Body of pancreas (tissue), 4 donors: Measurements from ENCODE around the gene PTK7. TPM values are rescaled to one million over a fixed set of nuclear protein-coding genes. Genes with fewer than 3 reads are reported as not detected.

ENCODE experiments used
- ATAC-seq: fragments of 150-250 bp; one replicate; pipeline ENCODE4 v1.9.1; 2016
- DNase-seq, 4 donors: peaks; one replicate each; pipeline ENCODE4 v3.0.0-alpha.2; 2019
- H3K27ac ChIP-seq, 4 donors: fragments of 200-600 bp; sonication (generic); 1 replicate in 3 of 4; 2 replicates in 1 of 4; pipeline versions ENCODE4 v1.5.1 to v1.6.1; 2016 to 2019; ENCODE audit warnings: mild to moderate bottlenecking in 1 of 4, mixed read lengths in 1 of 4, moderate library complexity in 1 of 4
- H3K27me3 ChIP-seq, 2 donors: fragments of 200-600 bp; sonication (generic); one replicate each; pipeline ENCODE4 v1.6.0; 2016; ENCODE audit warnings: mild to moderate bottlenecking in 1 of 2
- H3K36me3 ChIP-seq, 2 donors: fragments of 200-600 bp; sonication (generic); replicated peaks in 1 of 2; 2 replicates each; pipeline ENCODE4 v1.5.1; 2016; ENCODE audit warnings: low read depth in 2 of 2; ENCODE audit not compliant: insufficient read depth in 1 of 2
- H3K4me1 ChIP-seq: fragments of 200-600 bp; sonication (generic); one replicate; pipeline ENCODE4 v1.6.0; 2016
- H3K4me3 ChIP-seq, 2 donors: fragments of 200-600 bp; sonication (generic); 1 replicate in 1 of 2; 2 replicates in 1 of 2; pipeline ENCODE4 v1.5.1; 2016 to 2019
- H3K9me3 ChIP-seq, 3 donors: fragments of 200-600 bp; sonication (generic); 1 replicate in 2 of 3; 2 replicates in 1 of 3; pipeline ENCODE4 v1.5.1; 2016
- POLR2A ChIP-seq, 3 donors: fragments of 450-650 bp; IDR thresholded peaks; one replicate each; pipeline ENCODE4 v1.6.1; 2016; ENCODE audit warnings: antibody characterized with exemption in 3 of 3, mild to moderate bottlenecking in 2 of 3
- WGBS, 2 donors: methylation state at CpG; one replicate each; pipeline ENCODE4 v1.1.5; 2017; 5-methylcytosine and 5-hydroxymethylcytosine counted together
- intact Hi-C: fragments of 100-400 bp; cut with DNase I; formaldehyde crosslinking; loops from one replicate; pipeline ENCODE4 v1.15.1; 2023
- total RNA-seq, 2 donors: library from RNA; depleted of rRNA; stranded (reverse); fragments of >200 nt; gene quantifications; one replicate each; pipeline ENCODE4 v1.1.0, GENCODE V29; 2016
- TF ChIP-seq, protein P1 (sequence below), 7 experiments: fragments of 450-650 bp in 4 of 7; fragments of 200-600 bp in 3 of 7; sonication (generic) in 3 of 7; IDR thresholded peaks; one replicate each; pipeline ENCODE4 v1.5.1; 2016 to 2019; ENCODE audit warnings: antibody characterized with exemption in 7 of 7

PTK7 gene
- total RNA-seq, 2 donors from 2014 or later: 26.4 to 28.0 TPM

DNA sequence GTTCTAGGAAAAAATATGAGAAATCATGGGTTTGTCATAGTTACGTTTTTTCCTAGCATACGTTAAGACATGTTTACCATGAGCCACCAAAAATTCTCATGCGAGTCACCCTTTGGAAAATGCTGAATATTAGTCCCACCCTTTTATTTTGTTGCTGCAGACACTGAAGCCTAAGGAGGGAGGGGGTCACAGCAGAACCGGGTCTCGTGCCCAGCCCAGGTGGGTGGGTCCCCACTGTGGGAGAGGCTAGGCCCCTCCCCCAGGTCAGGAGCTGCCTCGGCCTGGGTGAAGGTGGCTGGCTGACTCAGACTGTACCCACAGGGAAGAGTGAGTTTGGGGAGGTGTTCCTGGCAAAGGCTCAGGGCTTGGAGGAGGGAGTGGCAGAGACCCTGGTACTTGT lies 68.8 kb downstream of the PTK7 start:
- TF ChIP-seq POLR2A (IDR thresholded peaks at IDR 0.05): no peak
- TF ChIP-seq, protein P1, sequence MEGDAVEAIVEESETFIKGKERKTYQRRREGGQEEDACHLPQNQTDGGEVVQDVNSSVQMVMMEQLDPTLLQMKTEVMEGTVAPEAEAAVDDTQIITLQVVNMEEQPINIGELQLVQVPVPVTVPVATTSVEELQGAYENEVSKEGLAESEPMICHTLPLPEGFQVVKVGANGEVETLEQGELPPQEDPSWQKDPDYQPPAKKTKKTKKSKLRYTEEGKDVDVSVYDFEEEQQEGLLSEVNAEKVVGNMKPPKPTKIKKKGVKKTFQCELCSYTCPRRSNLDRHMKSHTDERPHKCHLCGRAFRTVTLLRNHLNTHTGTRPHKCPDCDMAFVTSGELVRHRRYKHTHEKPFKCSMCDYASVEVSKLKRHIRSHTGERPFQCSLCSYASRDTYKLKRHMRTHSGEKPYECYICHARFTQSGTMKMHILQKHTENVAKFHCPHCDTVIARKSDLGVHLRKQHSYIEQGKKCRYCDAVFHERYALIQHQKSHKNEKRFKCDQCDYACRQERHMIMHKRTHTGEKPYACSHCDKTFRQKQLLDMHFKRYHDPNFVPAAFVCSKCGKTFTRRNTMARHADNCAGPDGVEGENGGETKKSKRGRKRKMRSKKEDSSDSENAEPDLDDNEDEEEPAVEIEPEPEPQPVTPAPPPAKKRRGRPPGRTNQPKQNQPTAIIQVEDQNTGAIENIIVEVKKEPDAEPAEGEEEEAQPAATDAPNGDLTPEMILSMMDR (IDR thresholded peaks at IDR 0.05): no peak
- H3K4me1 ChIP-seq: peaks cover 14% of the 10 kb centered on the region

DNA sequence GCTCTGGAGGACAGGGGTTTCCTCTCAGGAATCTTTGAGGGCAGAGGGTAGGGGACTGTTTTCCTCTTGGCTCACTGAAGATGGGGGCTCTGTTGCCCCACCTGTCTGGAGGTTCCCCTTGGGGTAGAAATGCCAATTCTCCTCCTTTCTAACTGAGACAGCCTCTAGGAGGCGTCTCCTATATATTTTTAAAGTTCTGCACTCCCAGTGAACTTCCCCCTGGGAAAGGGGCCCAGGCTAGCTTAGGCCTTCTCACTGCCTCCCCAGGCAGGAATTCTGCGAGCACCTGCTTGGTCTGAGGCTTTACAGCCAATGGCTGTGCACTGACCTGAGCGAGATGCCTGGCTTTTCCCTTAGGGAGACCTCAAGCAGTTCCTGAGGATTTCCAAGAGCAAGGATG lies 70.1 kb downstream of the PTK7 start:
- WGBS, 2 donors: 84% methylated on average over 3 of the region's 3 CpGs
- no peaks in the 10 kb centered on the region for H3K27me3 ChIP-seq
- H3K4me3 ChIP-seq: no peak overlapping the region
- H3K4me1 ChIP-seq: peaks cover 27% of the 10 kb centered on the region
- ATAC-seq: no peak
- no peaks in the 10 kb centered on the region for H3K9me3 ChIP-seq
- intact Hi-C loops: no loop called here
- H3K27ac ChIP-seq: no peak overlapping the region
- TF ChIP-seq, protein P1 (IDR thresholded peaks at IDR 0.05): no peak
- TF ChIP-seq POLR2A (IDR thresholded peaks at IDR 0.05): no peak
- DNase-seq: no peak
- H3K36me3 ChIP-seq: no peaks in the 10 kb centered on the region

More for the DNA sequence above, 68.8 kb downstream of the PTK7 start:
- intact Hi-C loops: loop anchor here (5.0 kb wide), 2 partner anchors 73 to 238 kb away; no protein-coding TSS in a partner anchor
- Histone ChIP-seq H3K36me3 (no peaks in the 10 kb centered on the region), H3K27me3 (no peaks in the 10 kb centered on the region), H3K27ac (no peak overlapping the region), H3K9me3 (no peaks in the 10 kb centered on the region), H3K4me3 (no peak overlapping the region)
- ATAC-seq (no peak), DNase-seq (no peak)
- WGBS, 2 donors: 80% methylated on average over 6 of the region's 6 CpGs

DNA sequence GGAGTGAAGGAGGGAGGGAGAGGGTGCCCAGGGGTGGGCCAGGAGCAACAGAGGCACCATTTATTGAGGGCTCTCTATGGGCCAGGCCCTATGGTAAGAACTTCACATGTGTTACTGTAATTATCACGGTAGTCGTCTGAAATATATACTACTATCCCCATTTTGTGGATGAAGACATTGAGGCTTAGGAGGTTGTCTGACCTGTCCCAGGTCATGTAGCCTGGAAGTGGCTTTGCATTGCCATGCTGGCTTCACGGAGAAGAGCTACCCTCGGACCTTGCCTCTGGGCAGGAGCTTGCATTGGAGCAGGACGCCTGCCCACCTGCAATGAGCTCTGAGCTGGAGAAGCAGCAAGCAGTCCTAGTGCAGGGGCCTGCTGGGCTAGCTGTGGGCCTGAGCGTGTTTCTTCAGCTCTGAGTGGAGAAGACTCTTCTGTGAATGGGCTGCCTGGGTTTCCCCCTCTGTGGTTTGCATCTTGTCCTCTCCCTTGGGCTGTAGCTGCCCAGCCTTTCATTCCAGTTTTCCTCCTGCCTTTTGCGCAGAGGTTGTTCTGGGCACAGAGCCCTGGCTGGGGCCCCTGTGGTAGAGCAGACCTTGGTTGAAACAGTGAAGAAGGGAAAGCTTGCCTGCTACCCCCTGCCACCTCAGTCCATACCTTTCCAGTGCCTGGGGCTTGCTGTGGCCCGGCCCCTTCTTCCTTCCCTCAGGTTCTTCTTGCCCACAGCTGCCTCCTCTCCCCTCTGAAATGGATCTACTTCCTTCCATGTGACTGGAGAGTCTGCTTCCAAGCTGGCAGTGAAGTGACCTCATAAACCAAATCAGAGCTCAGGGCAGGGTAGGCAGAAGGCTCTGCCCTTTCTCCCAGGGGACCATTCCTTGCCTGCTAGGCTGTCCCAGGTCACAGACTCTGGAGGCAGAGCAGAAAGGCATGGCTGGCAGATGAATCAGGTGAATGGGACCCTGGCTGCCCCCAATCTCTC lies 70.9 kb downstream of the PTK7 start:
- no peaks in the 10 kb centered on the region for H3K27me3 ChIP-seq
- H3K9me3 ChIP-seq: no peaks in the 10 kb centered on the region
- TF ChIP-seq POLR2A (IDR thresholded peaks at IDR 0.05): no peak
- TF ChIP-seq, protein P1 (IDR thresholded peaks at IDR 0.05): no peak
- DNase-seq (no peak), ATAC-seq (no peak)
- H3K36me3 ChIP-seq: no peaks in the 10 kb centered on the region
- H3K4me3 ChIP-seq: no peak overlapping the region
- 92 to 94% methylated on average over 6 to 8 of the region's 8 CpGs for WGBS, 2 donors
- H3K4me1 ChIP-seq: peaks cover 27% of the 10 kb centered on the region
- no peak overlapping the region for H3K27ac ChIP-seq
- intact Hi-C loops: no loop called here

DNA sequence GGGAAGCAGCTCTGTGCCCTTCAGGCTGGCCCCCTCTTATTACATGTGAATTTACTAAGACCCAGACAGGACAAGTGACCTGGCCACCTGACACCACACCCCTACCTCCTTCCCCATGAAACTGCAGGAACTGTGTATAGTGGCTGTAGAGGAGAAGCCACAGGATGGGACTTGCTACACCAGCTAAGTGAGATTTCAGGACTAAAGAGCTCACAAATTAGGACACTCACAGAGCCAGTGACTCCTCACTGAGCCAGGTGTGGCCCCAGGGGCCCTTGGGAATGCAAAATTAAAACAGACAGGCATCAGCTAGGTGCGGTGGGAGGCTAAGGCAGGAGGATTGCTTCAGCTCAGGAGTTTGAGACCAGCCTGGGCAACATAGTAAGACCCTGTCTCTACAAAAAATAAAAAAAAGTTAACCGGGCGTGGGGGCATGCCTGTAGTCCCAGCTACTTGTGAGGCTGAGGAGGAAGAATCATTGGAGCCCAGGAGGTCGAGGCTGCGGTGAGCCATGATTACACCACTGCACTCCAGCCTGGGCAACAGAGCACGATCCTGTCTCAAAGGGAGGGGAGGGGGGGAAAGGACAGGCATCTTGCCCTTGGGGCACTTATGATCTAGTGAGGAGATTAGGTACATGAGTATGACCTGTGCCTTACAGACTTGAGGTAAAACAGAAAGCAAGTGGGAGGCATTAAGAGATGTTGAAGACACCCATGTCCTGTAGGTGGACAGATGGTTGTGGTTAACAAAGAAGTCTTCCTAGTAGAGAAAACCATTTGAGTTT lies 71.8 kb downstream of the PTK7 start:
- Histone ChIP-seq H3K27me3 (no peaks in the 10 kb centered on the region), H3K36me3 (no peaks in the 10 kb centered on the region), H3K9me3 (no peaks in the 10 kb centered on the region), H3K27ac (no peak overlapping the region), H3K4me1 (peaks cover 27% of the 10 kb centered on the region), H3K4me3 (no peak overlapping the region)
- TF ChIP-seq, protein P1 (IDR thresholded peaks at IDR 0.05): no peak
- no peak for TF ChIP-seq POLR2A (IDR thresholded peaks at IDR 0.05)
- ATAC-seq (no peak), DNase-seq (no peak)
- intact Hi-C loops: no loop called here
- 88 to 92% methylated on average over 6 of the region's 6 CpGs for WGBS, 2 donors
